Parathyroid adenoma (tissue), 2 donors: ENCODE measurements around the gene FAM43B.
A peak's percentile ranks its signal among the peaks of the same experiment; 100 is the strongest.

ENCODE experiments used
- H2AFZ ChIP-seq: fragments of 300-600 bp; sonication (generic); one replicate; pipeline ENCODE4 v1.7.0; 2017; ENCODE audit warnings: antibody characterized with exemption, mild to moderate bottlenecking
- H3K27ac ChIP-seq: fragments of 300-600 bp; sonication (generic); one replicate; pipeline ENCODE4 v1.7.0; 2017
- H3K27me3 ChIP-seq: fragments of 300-600 bp; sonication (generic); one replicate; pipeline ENCODE4 v1.7.0; 2017; ENCODE audit warnings: low read length; ENCODE audit not compliant: control insufficient read depth, insufficient read depth
- H3K36me3 ChIP-seq: fragments of 300-600 bp; sonication (generic); one replicate; pipeline ENCODE4 v1.7.0; 2017; ENCODE audit warnings: low read length; ENCODE audit not compliant: control insufficient read depth, insufficient read depth
- H3K4me1 ChIP-seq: fragments of 300-600 bp; sonication (generic); one replicate; pipeline ENCODE4 v1.7.0; 2017; ENCODE audit warnings: control low read depth
- H3K4me2 ChIP-seq: fragments of 300-600 bp; sonication (generic); one replicate; pipeline ENCODE4 v1.7.0; 2017; ENCODE audit warnings: low read length
- H3K4me3 ChIP-seq: fragments of 300-600 bp; sonication (generic); one replicate; pipeline ENCODE4 v1.7.0; 2017; ENCODE audit warnings: low read depth, low read length
- H3K79me2 ChIP-seq: fragments of 300-600 bp; sonication (generic); one replicate; pipeline ENCODE4 v1.7.0; 2017; ENCODE audit warnings: control low read depth
- H3K9ac ChIP-seq: fragments of 300-600 bp; sonication (generic); one replicate; pipeline ENCODE4 v1.7.0; 2017; ENCODE audit warnings: mild to moderate bottlenecking
- H3K9me3 ChIP-seq: fragments of 300-600 bp; sonication (generic); one replicate; pipeline ENCODE4 v1.7.0; 2017; ENCODE audit warnings: low read length; ENCODE audit not compliant: control insufficient read depth
- TF ChIP-seq, protein P1 (sequence below): fragments of 300-600 bp; sonication (generic); IDR thresholded peaks from one replicate; pipeline ENCODE4 v1.7.0; 2017; ENCODE audit warnings: antibody characterized with exemption, mild to moderate bottlenecking
- donor health status: primary hyperparathyroidism.

Gene FAM43B

GRCh38 chr1:20528221-20528620 lies 24.2 kb upstream of the FAM43B start:
- TF ChIP-seq, protein P1, sequence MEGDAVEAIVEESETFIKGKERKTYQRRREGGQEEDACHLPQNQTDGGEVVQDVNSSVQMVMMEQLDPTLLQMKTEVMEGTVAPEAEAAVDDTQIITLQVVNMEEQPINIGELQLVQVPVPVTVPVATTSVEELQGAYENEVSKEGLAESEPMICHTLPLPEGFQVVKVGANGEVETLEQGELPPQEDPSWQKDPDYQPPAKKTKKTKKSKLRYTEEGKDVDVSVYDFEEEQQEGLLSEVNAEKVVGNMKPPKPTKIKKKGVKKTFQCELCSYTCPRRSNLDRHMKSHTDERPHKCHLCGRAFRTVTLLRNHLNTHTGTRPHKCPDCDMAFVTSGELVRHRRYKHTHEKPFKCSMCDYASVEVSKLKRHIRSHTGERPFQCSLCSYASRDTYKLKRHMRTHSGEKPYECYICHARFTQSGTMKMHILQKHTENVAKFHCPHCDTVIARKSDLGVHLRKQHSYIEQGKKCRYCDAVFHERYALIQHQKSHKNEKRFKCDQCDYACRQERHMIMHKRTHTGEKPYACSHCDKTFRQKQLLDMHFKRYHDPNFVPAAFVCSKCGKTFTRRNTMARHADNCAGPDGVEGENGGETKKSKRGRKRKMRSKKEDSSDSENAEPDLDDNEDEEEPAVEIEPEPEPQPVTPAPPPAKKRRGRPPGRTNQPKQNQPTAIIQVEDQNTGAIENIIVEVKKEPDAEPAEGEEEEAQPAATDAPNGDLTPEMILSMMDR = no peak
- no peaks in the 10 kb centered on the region for H3K4me1 ChIP-seq
- H3K9ac ChIP-seq = no peak overlapping the region
- no peaks in the 10 kb centered on the region for H3K79me2 ChIP-seq
- no peak overlapping the region for H2AFZ ChIP-seq
- no peaks in the 10 kb centered on the region for H3K36me3 ChIP-seq
- no peak overlapping the region for H3K4me2 ChIP-seq
- no peaks in the 10 kb centered on the region for H3K9me3 ChIP-seq
- no peak overlapping the region for H3K4me3 ChIP-seq
- no peak overlapping the region for H3K27ac ChIP-seq
- no peaks in the 10 kb centered on the region for H3K27me3 ChIP-seq

DNA sequence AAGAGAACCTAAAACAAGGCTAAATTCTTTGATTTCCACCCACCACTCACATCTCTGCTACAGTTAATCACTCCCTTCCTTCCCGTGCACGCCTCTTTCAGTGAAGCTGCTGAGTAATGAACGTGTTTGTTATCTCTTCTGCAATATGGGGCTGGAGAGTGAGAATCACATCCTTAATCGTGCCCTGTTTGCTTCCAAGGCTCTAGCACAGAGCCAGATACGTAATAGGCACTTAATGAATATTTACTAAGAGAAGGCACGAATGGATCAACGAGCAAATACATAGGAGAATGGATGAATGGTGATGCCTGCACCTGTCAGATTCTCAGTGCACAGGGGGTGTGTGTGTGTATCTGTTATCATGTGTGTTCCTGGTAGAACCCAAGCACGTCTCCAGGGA lies 22.1 kb upstream of the FAM43B start:
- Histone ChIP-seq H3K4me3 (no peak overlapping the region), H3K36me3 (no peaks in the 10 kb centered on the region), H3K4me2 (no peak overlapping the region), H3K4me1 (peaks cover 7% of the 10 kb centered on the region), H3K27ac (no peak overlapping the region), H3K27me3 (no peaks in the 10 kb centered on the region), H2AFZ (no peak overlapping the region), H3K79me2 (no peaks in the 10 kb centered on the region), H3K9me3 (no peaks in the 10 kb centered on the region), H3K9ac (no peak overlapping the region)
- TF ChIP-seq, protein P1 = no peak

- no peaks in the 10 kb centered on the region for H3K79me2 ChIP-seq
- H3K27ac ChIP-seq = no peak overlapping the region
These were observed 21.5 kb upstream of the FAM43B start for GRCh38 chr1:20530901-20531300.

DNA sequence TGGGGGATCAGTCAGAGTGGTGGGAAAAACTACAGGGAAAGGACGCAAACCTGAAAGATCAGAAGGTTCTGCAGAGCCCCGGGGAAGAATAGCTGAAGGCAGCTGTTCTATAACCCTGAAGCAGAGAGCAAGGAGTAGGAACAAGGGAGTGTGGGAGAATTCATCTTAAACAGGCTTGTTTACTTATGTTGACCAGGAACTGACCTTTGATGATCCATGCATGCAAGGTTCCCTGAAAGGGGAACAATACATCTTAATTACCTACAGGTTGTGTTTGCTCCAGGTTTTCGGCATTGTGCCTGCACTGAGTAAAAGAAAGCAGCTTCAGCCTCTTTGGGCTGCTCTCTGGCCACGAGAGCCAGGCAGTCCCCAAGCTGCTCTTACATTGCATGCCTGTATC lies 18.7 kb upstream of the FAM43B start:
- no peaks in the 10 kb centered on the region for H3K9me3 ChIP-seq
- H3K27ac ChIP-seq = no peak overlapping the region
- H3K27me3 ChIP-seq = no peaks in the 10 kb centered on the region
- H3K4me1 ChIP-seq = peaks cover 7% of the 10 kb centered on the region
- H3K9ac ChIP-seq = no peak overlapping the region
- H3K4me3 ChIP-seq = no peak overlapping the region
- no peak overlapping the region for H2AFZ ChIP-seq
- H3K4me2 ChIP-seq = no peak overlapping the region
- TF ChIP-seq, protein P1 = no peak
- no peaks in the 10 kb centered on the region for H3K79me2 ChIP-seq
- H3K36me3 ChIP-seq = no peaks in the 10 kb centered on the region

More at GRCh38 chr1:20530901-20531300, 21.5 kb upstream of the FAM43B start:
- no peaks in the 10 kb centered on the region for H3K9me3 ChIP-seq
- no peak overlapping the region for H3K9ac ChIP-seq
- peaks cover 7% of the 10 kb centered on the region for H3K4me1 ChIP-seq
- TF ChIP-seq, protein P1 = no peak
- no peak overlapping the region for H3K4me2 ChIP-seq
- no peak overlapping the region for H3K4me3 ChIP-seq
- no peaks in the 10 kb centered on the region for H3K27me3 ChIP-seq
- H3K36me3 ChIP-seq = no peaks in the 10 kb centered on the region
- no peak overlapping the region for H2AFZ ChIP-seq

- Histone ChIP-seq H3K36me3 (no peaks in the 10 kb centered on the region), H3K27me3 (no peaks in the 10 kb centered on the region), H3K9me3 (no peaks in the 10 kb centered on the region), H2AFZ (peak overlapping the region; percentile 75), H3K27ac (no peak overlapping the region), H3K4me2 (peak overlapping the region; percentile 29), H3K4me1 (peaks cover 7% of the 10 kb centered on the region), H3K4me3 (no peak overlapping the region), H3K79me2 (no peaks in the 10 kb centered on the region), H3K9ac (no peak overlapping the region)
- TF ChIP-seq, protein P1 = no peak
These were observed 17.5 kb upstream of the FAM43B start for GRCh38 chr1:20534659-20535417.
